Measurements from ENCODE around the gene KPTN.

The KPTN gene

DNA sequence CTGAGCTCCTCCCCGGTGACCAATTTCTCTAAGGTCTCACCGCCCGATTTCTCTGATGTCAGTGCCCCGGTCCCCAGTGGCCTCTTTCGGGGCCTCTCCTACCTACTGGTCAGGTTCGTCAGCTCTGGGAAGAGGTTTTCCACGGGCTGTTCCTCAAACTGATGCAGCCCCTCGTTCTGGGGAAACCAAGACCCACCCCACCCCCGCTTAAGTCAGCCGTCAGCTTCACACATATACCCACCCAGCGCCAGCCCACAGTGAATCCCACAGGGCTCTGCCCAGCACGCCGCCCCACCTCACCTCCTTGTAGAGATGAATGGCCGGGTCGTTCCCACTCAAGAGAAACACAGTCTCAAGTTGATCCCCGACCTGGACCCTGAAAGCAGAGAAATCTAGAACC lies 3.4 kb downstream of the KPTN start:
- Histone ChIP-seq H3K4me1 (ENCODE audit: control insufficient read depth, low read length) (peaks cover 16% of the 10 kb centered on the region), H3K27me3 (ENCODE audit: control insufficient read depth, low read length) (no peaks in the 10 kb centered on the region), H3K79me2 (ENCODE audit: control insufficient read depth, low read length) (peaks cover 14% of the 10 kb centered on the region), H3K4me3 (ENCODE audit: low read length) (no peak overlapping the region), H3K4me2 (ENCODE audit: low read length) (no peak overlapping the region), H4K20me1 (ENCODE audit: control insufficient read depth, insufficient read depth, low read depth, low read length) (no peaks in the 10 kb centered on the region), H3K9me2 (replicated peaks; ENCODE audit: control insufficient read depth, low read length) (no peaks in the 10 kb centered on the region), H3K36me3 (ENCODE audit: control insufficient read depth, low read length) (peaks cover 12% of the 10 kb centered on the region), H3F3A (ENCODE audit: control insufficient read depth, insufficient read depth) (peaks cover 14% of the 10 kb centered on the region), H3K9me3 (ENCODE audit: control insufficient read depth, insufficient read depth, low read length) (no peaks in the 10 kb centered on the region), H3K27ac (ENCODE audit: low read depth, low read length) (no peak overlapping the region)
- no peak for TF ChIP-seq EZH2phosphoT487 (IDR thresholded peaks at IDR 0.05; ENCODE audit: borderline replicate concordance, low read length)
- TF ChIP-seq CTCF (IDR thresholded peaks at IDR 0.05; ENCODE audit: low read depth, low read length, poor library complexity, severe bottlenecking) = no peak

- H3K36me3 ChIP-seq (ENCODE audit: control insufficient read depth, low read length) = peaks cover 5% of the 10 kb centered on the region
- H3F3A ChIP-seq (ENCODE audit: control insufficient read depth, insufficient read depth) = peaks cover 7% of the 10 kb centered on the region
- H3K27me3 ChIP-seq (ENCODE audit: control insufficient read depth, low read length) = no peaks in the 10 kb centered on the region
- H3K9me3 ChIP-seq (ENCODE audit: control insufficient read depth, insufficient read depth, low read length) = no peaks in the 10 kb centered on the region
- no peak overlapping the region for H3K27ac ChIP-seq (ENCODE audit: low read depth, low read length)
- H3K4me1 ChIP-seq (ENCODE audit: control insufficient read depth, low read length) = peaks cover 8% of the 10 kb centered on the region
- no peaks in the 10 kb centered on the region for H3K9me2 ChIP-seq (replicated peaks; ENCODE audit: control insufficient read depth, low read length)
- H3K79me2 ChIP-seq (ENCODE audit: control insufficient read depth, low read length) = peaks cover 6% of the 10 kb centered on the region
- no peak overlapping the region for H3K4me3 ChIP-seq (ENCODE audit: low read length)
- TF ChIP-seq CTCF (IDR thresholded peaks at IDR 0.05; ENCODE audit: low read depth, low read length, poor library complexity, severe bottlenecking) (no peak), EZH2phosphoT487 (IDR thresholded peaks at IDR 0.05; ENCODE audit: borderline replicate concordance, low read length) (no peak)
- H3K4me2 ChIP-seq (ENCODE audit: low read length) = no peak overlapping the region
- no peaks in the 10 kb centered on the region for H4K20me1 ChIP-seq (ENCODE audit: control insufficient read depth, insufficient read depth, low read depth, low read length)
Observed at GRCh38 chr19:47479701-47480503, 4.1 kb downstream of the KPTN start.

GRCh38 chr19:47476438-47476972 lies 7.5 kb downstream of the KPTN start:
- 0 out of 2 replicates have a peak, but pooled peaks cover 2% of the 10 kb centered on the region for H3K27me3 ChIP-seq (ENCODE audit: control insufficient read depth, low read length)
- H3K79me2 ChIP-seq (ENCODE audit: control insufficient read depth, low read length) = no peaks in the 10 kb centered on the region
- H3K36me3 ChIP-seq (ENCODE audit: control insufficient read depth, low read length) = no peaks in the 10 kb centered on the region
- H3K27ac ChIP-seq (ENCODE audit: low read depth, low read length) = no peak overlapping the region
- no peaks in the 10 kb centered on the region for H4K20me1 ChIP-seq (ENCODE audit: control insufficient read depth, insufficient read depth, low read depth, low read length)
- no peak overlapping the region for H3K4me3 ChIP-seq (ENCODE audit: low read length)
- no peaks in the 10 kb centered on the region for H3K9me2 ChIP-seq (replicated peaks; ENCODE audit: control insufficient read depth, low read length)
- H3F3A ChIP-seq (ENCODE audit: control insufficient read depth, insufficient read depth) = peaks cover 6% of the 10 kb centered on the region; the same call in 1 of the 2 replicates
- H3K4me1 ChIP-seq (ENCODE audit: control insufficient read depth, low read length) = 0 out of 2 replicates have a peak, but pooled peaks cover 2% of the 10 kb centered on the region
- no peak overlapping the region for H3K4me2 ChIP-seq (ENCODE audit: low read length)
- no peak for TF ChIP-seq EZH2phosphoT487 (IDR thresholded peaks at IDR 0.05; ENCODE audit: borderline replicate concordance, low read length)
- TF ChIP-seq CTCF (IDR thresholded peaks at IDR 0.05; ENCODE audit: low read depth, low read length, poor library complexity, severe bottlenecking) = no peak
- no peaks in the 10 kb centered on the region for H3K9me3 ChIP-seq (ENCODE audit: control insufficient read depth, insufficient read depth, low read length)

All from DOHH2 (cell line).